ENCODE results near the gene DDOST.
A peak's percentile ranks its signal among the peaks of the same experiment; 100 is the strongest.

DDOST gene

DNA sequence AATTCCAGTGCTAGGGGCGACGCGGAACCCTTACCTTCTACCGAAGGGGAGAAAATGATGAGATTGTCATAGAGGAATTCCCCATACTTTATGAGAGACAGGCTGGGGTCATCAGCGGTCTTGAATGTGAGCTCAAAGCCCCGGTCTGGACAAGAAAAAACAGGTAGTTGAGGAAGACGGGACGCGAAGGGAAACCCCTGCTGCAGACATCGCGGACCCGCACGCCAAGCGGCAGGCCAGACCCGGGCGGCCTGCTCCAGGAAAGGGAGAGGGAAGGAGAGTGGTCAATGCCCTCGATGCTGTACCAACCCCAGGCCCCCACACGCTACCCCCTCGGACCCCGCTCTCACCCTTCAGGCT is 342 bp downstream of the DDOST start:
- Histone ChIP-seq H3K4me1 (ENCODE audit: control insufficient read depth in 1 of 2, insufficient read depth in 1 of 2, low read depth in 1 of 2, low read length in 1 of 2) (peaks cover 16% of the 10 kb centered on the region in 2 experiments), H3K9me3 (no peaks in the 10 kb centered on the region), H3K27ac (peak overlapping the region; percentile 65), H3K4me3 (ENCODE audit: low read depth in 1 of 2, low read length in 1 of 2) (peak overlapping the region; percentile 84 to 86), H3K27me3 (no peaks in the 10 kb centered on the region), H3K36me3 (peaks cover 20% of the 10 kb centered on the region)
- TF ChIP-seq CTCF (IDR thresholded peaks at IDR 0.05) = no peak

GRCh38 chr1:20660363-20660762 is 806 bp downstream of the DDOST start:
- peaks cover 25% of the 10 kb centered on the region for H3K36me3 ChIP-seq
- H3K27ac ChIP-seq = peak overlapping the region; percentile 65
- H3K4me1 ChIP-seq (ENCODE audit: control insufficient read depth in 1 of 2, insufficient read depth in 1 of 2, low read depth in 1 of 2, low read length in 1 of 2) = peaks cover 16% of the 10 kb centered on the region in 2 experiments
- H3K27me3 ChIP-seq = no peaks in the 10 kb centered on the region
- TF ChIP-seq CTCF (IDR thresholded peaks at IDR 0.05) = no peak
- H3K9me3 ChIP-seq = no peaks in the 10 kb centered on the region
- H3K4me3 ChIP-seq (ENCODE audit: low read depth in 1 of 2, low read length in 1 of 2) = peak overlapping the region; percentile 84 to 86

- peaks cover 44% of the 10 kb centered on the region for H3K36me3 ChIP-seq
- H3K27me3 ChIP-seq = no peaks in the 10 kb centered on the region
- H3K4me3 ChIP-seq (ENCODE audit: low read depth in 1 of 2, low read length in 1 of 2) = no peak overlapping the region
- no peak for TF ChIP-seq CTCF (IDR thresholded peaks at IDR 0.05)
- H3K9me3 ChIP-seq = no peaks in the 10 kb centered on the region
- no peak overlapping the region for H3K27ac ChIP-seq
- peaks cover 16% of the 10 kb centered on the region in 2 experiments for H3K4me1 ChIP-seq (ENCODE audit: control insufficient read depth in 1 of 2, insufficient read depth in 1 of 2, low read depth in 1 of 2, low read length in 1 of 2)
Measured at GRCh38 chr1:20658166-20658915, 2.8 kb downstream of the DDOST start.

DNA sequence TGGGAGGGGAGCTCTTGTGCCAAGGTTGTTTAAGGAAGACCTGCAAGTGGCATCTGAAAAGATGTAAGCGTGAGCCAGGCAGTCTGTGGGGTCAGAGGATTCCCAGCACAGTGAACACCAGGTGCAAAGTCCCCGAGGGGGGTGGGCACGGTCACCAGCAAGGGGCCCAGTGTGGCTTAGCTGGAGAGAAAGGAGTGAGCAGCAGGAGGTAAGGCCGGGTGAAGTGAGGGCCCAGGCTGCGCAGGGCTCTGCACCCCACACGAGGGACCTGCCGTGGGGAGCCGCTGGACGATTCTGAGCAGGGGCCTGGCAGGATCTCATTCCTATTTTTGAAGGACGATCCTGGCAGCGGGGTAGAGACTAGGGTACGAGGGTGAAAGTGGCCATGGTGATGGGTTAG is 4.1 kb downstream of the DDOST start:
- TF ChIP-seq CTCF (IDR thresholded peaks at IDR 0.05) = no peak
- Histone ChIP-seq H3K36me3 (peaks cover 57% of the 10 kb centered on the region), H3K9me3 (no peaks in the 10 kb centered on the region), H3K27ac (no peak overlapping the region), H3K27me3 (no peaks in the 10 kb centered on the region), H3K4me1 (ENCODE audit: control insufficient read depth in 1 of 2, insufficient read depth in 1 of 2, low read depth in 1 of 2, low read length in 1 of 2) (peaks cover 15 to 16% of the 10 kb centered on the region in 2 experiments), H3K4me3 (ENCODE audit: low read depth in 1 of 2, low read length in 1 of 2) (no peak overlapping the region)

DNA sequence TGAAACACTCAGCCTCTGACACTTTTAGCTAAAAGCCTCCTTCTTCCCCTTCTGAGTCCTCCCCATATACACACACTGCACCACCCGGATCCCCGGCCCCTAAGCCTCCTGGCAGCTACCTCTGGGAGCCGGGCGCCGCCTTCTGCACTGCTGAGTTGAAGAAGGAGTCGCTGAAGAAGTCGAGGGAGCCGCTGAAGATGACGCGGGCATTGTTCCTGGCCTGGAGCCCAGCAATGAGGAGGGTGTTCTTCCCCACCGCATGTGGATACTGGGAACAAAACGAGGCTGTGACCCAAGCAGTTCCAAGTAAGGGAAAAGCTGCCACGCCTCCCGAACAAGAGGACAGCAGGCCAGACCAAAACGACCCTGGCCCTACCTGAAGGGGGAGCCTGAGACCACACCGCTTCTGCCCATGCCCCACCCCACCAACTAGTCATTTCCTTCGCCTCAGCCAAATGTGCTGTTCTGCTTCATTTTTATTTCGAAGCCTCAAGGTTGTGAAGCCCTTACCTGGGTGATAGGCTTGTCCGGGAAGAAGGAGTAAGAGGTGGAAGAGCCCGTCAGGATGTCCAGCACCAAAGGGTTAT is 7.0 kb downstream of the DDOST start:
- Histone ChIP-seq H3K4me1 (ENCODE audit: control insufficient read depth in 1 of 2, insufficient read depth in 1 of 2, low read depth in 1 of 2, low read length in 1 of 2) (no peaks in the 10 kb centered on the region), H3K36me3 (peaks cover 85% of the 10 kb centered on the region), H3K9me3 (no peaks in the 10 kb centered on the region), H3K4me3 (ENCODE audit: low read depth in 1 of 2, low read length in 1 of 2) (no peak overlapping the region), H3K27ac (no peak overlapping the region), H3K27me3 (no peaks in the 10 kb centered on the region)
- TF ChIP-seq CTCF (IDR thresholded peaks at IDR 0.05) = no peak

All from neutrophil (primary cell).